WTC11 (cell line): ENCODE data around the gene PLXNB2. TPM values are rescaled to one million over a fixed set of nuclear protein-coding genes. Genes with fewer than 3 reads are reported as not detected.

Experiments
- ATAC-seq: fragments of 200-7000 bp; cut with Tn5 transposase; 2 replicates; pipeline ENCODE4 v1.10.0; 2021; ENCODE audit warnings: mild to moderate bottlenecking, moderate library complexity
- CTCF ChIA-PET: fragments of 300-600 bp; sonication (Branson Sonifier 250); formaldehyde crosslinking; loops from one replicate; lab custom pipeline; 2021; ENCODE audit warnings: antibody characterized with exemption; lab: Charles Lee
- POLR2A ChIA-PET: fragments of 350-600 bp; sonication (Branson Sonifier 250); formaldehyde crosslinking; loops from one replicate; lab custom pipeline; 2021; ENCODE audit warnings: antibody characterized with exemption; lab: Charles Lee
- DNase-seq: peaks from one replicate; pipeline ENCODE4 v3.0.0; 2021; ENCODE audit warnings: low spot score
- H3K27ac Mint-ChIP-seq: 2 replicates; pipeline ENCODE4 v1.8.0; 2021; ENCODE audit warnings: mixed read lengths
- H3K27me3 Mint-ChIP-seq: 2 replicates; pipeline ENCODE4 v1.8.0; 2021; ENCODE audit warnings: low read depth, mild to moderate bottlenecking, moderate library complexity, mixed read lengths
- H3K36me3 Mint-ChIP-seq: 2 replicates; pipeline ENCODE4 v1.8.0; 2021; ENCODE audit warnings: mixed read lengths
- H3K4me1 Mint-ChIP-seq: 2 replicates; pipeline ENCODE4 v1.8.0; 2022; ENCODE audit warnings: mixed read lengths
- H3K4me3 Mint-ChIP-seq: 2 replicates; pipeline ENCODE4 v1.8.0; 2021; ENCODE audit warnings: mild to moderate bottlenecking, moderate library complexity, mixed read lengths
- H3K9me3 Mint-ChIP-seq: 2 replicates; pipeline ENCODE4 v1.8.0; 2021; ENCODE audit warnings: mixed read lengths
- CTCF ChIP-seq: fragments of 200-600 bp; IDR thresholded peaks from 2 replicates; pipeline ENCODE4 v1.8.0; 2022; ENCODE audit warnings: antibody characterized with exemption
- ELF4 ChIP-seq: sonication (generic); formaldehyde crosslinking; IDR thresholded peaks from 2 replicates; pipeline ENCODE4 v1.8.1; 2022; ENCODE audit warnings: low read depth, mild to moderate bottlenecking, moderate library complexity, missing genetic modification reagents
- ETV6 ChIP-seq: sonication (generic); formaldehyde crosslinking; IDR thresholded peaks from 2 replicates; pipeline ENCODE4 v1.8.1; 2022; ENCODE audit warnings: mild to moderate bottlenecking, missing genetic modification reagents
- GABPB1 ChIP-seq: sonication (generic); formaldehyde crosslinking; IDR thresholded peaks from 2 replicates; pipeline ENCODE4 v1.8.1; 2023; ENCODE audit warnings: mild to moderate bottlenecking, missing genetic modification reagents
- NFATC4 ChIP-seq: fragments of 250-450 bp; sonication (Bioruptor Pico); IDR thresholded peaks from 2 replicates; pipeline ENCODE4 v1.9.0; 2021; ENCODE audit warnings: mild to moderate bottlenecking
- NR2C2 ChIP-seq: sonication (generic); formaldehyde crosslinking; IDR thresholded peaks from 2 replicates; pipeline ENCODE4 v1.8.0; 2022; ENCODE audit warnings: mild to moderate bottlenecking, missing genetic modification reagents
- OVOL2 ChIP-seq: fragments of 250-450 bp; sonication (Bioruptor Pico); IDR thresholded peaks from 2 replicates; pipeline ENCODE4 v1.9.0; 2021; ENCODE audit warnings: mild to moderate bottlenecking, borderline replicate concordance
- SMAD4 ChIP-seq: sonication (generic); formaldehyde crosslinking; IDR thresholded peaks from 2 replicates; pipeline ENCODE4 v1.8.0; 2022; ENCODE audit warnings: mild to moderate bottlenecking, missing genetic modification reagents
- SOX15 ChIP-seq: fragments of 250-450 bp; sonication (Bioruptor Pico); IDR thresholded peaks from 2 replicates; pipeline ENCODE4 v1.9.0; 2021; ENCODE audit warnings: mild to moderate bottlenecking
- STAT6 ChIP-seq: sonication (generic); formaldehyde crosslinking; conservative IDR thresholded peaks from 2 replicates; pipeline ENCODE4 v1.8.1; 2023; ENCODE audit warnings: mild to moderate bottlenecking, low read depth, missing genetic modification reagents, moderate library complexity
- TEAD4 ChIP-seq: sonication (generic); formaldehyde crosslinking; IDR thresholded peaks from 2 replicates; pipeline ENCODE4 v1.8.0; 2022; ENCODE audit warnings: mild to moderate bottlenecking, missing genetic modification reagents
- ZBTB21 ChIP-seq: sonication (generic); formaldehyde crosslinking; IDR thresholded peaks from 2 replicates; pipeline ENCODE4 v1.8.1; 2023; ENCODE audit warnings: mild to moderate bottlenecking, missing genetic modification reagents, borderline replicate concordance
- ZNF263 ChIP-seq: sonication (generic); formaldehyde crosslinking; IDR thresholded peaks from 2 replicates; pipeline ENCODE4 v1.8.1; 2022; ENCODE audit warnings: low read depth, mild to moderate bottlenecking, moderate library complexity, missing genetic modification reagents
- total RNA-seq: library from RNA; stranded (reverse); gene quantifications from 3 replicates; pipeline ENCODE4 v1.2.3, GENCODE V29; 2021
- TF ChIP-seq, protein P1 (sequence below): fragments of 250-450 bp; sonication (Bioruptor Pico); IDR thresholded peaks from 2 replicates; pipeline ENCODE4 v1.9.0; 2021; ENCODE audit warnings: mild to moderate bottlenecking
- TF ChIP-seq, protein P2 (sequence below): sonication (generic); formaldehyde crosslinking; IDR thresholded peaks from 2 replicates; pipeline ENCODE4 v1.8.1; 2022; ENCODE audit warnings: mild to moderate bottlenecking, moderate library complexity, missing genetic modification reagents
- TF ChIP-seq, protein P3 (sequence below): sonication (generic); formaldehyde crosslinking; IDR thresholded peaks from 2 replicates; pipeline ENCODE4 v1.8.0; 2023; ENCODE audit warnings: missing genetic modification reagents, mild to moderate bottlenecking, borderline replicate concordance

PLXNB2 gene
- total RNA-seq, 1 experiment from 2014 or later = 113 TPM

DNA sequence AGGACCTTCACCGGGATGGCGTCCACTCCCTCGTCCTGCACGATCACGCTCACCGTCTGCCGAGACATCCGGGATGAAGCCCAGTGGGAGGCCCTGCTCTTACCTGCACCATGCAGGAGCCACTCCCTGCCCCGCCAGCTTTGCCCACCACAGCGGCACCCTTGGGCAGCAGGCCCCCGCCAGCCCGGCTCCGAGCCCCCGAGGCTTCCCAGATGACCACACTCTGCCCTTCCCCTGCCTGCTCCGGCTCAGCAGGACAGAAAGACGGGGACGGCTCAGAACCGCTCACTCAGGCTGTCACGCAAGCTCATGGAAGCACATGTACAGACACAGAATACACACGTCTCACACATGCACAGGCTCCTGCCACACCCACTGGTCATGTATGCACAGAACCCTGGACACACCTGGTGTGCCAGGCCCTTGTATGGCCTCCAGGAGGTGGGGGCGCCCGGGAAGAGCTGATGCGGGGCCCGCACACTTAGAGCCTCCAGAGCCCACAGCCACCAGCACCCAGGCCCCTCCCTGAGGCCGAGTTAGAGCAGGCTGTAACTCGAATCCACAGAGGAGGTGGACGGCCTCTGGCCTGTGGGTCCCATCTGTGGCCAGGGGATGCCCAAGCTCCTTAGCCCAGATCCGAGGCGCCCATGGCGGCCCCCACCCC, 28.4 kb downstream of the PLXNB2 start (continued):
- TF ChIP-seq NFATC4 (CRISPR knock-in tag) = no peak
- no peak for TF ChIP-seq ZNF263
- no peak for TF ChIP-seq CTCF

DNA sequence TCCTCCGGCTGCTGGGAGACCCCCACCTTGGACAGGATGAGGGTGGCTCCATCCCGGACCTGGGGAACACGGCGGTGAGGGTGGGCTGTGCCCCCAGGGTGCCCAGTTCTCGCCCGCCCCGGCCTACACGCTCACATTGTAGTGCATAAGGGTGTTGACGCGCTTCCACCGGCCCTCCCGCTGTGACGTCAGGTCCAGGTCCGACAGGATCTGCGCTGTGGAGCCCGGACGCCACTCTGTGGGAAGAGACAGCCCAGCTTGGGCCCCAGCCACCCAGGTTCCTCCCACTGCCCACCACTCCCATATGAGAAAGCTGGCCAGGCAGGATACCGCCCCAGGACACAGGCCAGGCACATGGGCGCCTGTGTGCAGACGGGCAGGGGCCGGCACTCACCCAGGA, 29.0 kb downstream of the PLXNB2 start:
- Mint-ChIP-seq H3K4me1 (no peaks in the 10 kb centered on the region), H3K36me3 (peaks cover 47% of the 10 kb centered on the region), H3K9me3 (no peaks in the 10 kb centered on the region), H3K27ac (no peak overlapping the region), H3K4me3 (no peak overlapping the region), H3K27me3 (no peaks in the 10 kb centered on the region)
- ATAC-seq = no peak
- DNase-seq = no peak
- ChIA-PET POLR2A (no interaction called here), CTCF (no interaction called here)
- no peak for TF ChIP-seq NR2C2 (CRISPR knock-in tag)
- TF ChIP-seq, protein P1, sequence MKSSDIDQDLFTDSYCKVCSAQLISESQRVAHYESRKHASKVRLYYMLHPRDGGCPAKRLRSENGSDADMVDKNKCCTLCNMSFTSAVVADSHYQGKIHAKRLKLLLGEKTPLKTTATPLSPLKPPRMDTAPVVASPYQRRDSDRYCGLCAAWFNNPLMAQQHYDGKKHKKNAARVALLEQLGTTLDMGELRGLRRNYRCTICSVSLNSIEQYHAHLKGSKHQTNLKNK (CRISPR knock-in tag) = no peak
- no peak for TF ChIP-seq SOX15 (CRISPR knock-in tag)
- TF ChIP-seq SMAD4 (CRISPR knock-in tag) = no peak
- no peak for TF ChIP-seq GABPB1 (CRISPR knock-in tag)
- TF ChIP-seq, protein P2, sequence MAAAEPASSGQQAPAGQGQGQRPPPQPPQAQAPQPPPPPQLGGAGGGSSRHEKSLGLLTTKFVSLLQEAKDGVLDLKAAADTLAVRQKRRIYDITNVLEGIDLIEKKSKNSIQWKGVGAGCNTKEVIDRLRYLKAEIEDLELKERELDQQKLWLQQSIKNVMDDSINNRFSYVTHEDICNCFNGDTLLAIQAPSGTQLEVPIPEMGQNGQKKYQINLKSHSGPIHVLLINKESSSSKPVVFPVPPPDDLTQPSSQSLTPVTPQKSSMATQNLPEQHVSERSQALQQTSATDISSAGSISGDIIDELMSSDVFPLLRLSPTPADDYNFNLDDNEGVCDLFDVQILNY (CRISPR knock-in tag) = no peak
- TF ChIP-seq ETV6 (CRISPR knock-in tag) = no peak
- TF ChIP-seq ZBTB21 (CRISPR knock-in tag) = no peak
- TF ChIP-seq TEAD4 (CRISPR knock-in tag) = no peak
- TF ChIP-seq OVOL2 = no peak
- TF ChIP-seq ELF4 (CRISPR knock-in tag) = no peak
- no peak for TF ChIP-seq STAT6
- TF ChIP-seq, protein P3, sequence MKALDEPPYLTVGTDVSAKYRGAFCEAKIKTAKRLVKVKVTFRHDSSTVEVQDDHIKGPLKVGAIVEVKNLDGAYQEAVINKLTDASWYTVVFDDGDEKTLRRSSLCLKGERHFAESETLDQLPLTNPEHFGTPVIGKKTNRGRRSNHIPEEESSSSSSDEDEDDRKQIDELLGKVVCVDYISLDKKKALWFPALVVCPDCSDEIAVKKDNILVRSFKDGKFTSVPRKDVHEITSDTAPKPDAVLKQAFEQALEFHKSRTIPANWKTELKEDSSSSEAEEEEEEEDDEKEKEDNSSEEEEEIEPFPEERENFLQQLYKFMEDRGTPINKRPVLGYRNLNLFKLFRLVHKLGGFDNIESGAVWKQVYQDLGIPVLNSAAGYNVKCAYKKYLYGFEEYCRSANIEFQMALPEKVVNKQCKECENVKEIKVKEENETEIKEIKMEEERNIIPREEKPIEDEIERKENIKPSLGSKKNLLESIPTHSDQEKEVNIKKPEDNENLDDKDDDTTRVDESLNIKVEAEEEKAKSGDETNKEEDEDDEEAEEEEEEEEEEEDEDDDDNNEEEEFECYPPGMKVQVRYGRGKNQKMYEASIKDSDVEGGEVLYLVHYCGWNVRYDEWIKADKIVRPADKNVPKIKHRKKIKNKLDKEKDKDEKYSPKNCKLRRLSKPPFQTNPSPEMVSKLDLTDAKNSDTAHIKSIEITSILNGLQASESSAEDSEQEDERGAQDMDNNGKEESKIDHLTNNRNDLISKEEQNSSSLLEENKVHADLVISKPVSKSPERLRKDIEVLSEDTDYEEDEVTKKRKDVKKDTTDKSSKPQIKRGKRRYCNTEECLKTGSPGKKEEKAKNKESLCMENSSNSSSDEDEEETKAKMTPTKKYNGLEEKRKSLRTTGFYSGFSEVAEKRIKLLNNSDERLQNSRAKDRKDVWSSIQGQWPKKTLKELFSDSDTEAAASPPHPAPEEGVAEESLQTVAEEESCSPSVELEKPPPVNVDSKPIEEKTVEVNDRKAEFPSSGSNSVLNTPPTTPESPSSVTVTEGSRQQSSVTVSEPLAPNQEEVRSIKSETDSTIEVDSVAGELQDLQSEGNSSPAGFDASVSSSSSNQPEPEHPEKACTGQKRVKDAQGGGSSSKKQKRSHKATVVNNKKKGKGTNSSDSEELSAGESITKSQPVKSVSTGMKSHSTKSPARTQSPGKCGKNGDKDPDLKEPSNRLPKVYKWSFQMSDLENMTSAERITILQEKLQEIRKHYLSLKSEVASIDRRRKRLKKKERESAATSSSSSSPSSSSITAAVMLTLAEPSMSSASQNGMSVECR (CRISPR knock-in tag) = no peak
